22Rv1 (cell line): Measurements from ENCODE around the gene TIMELESS.

ENCODE experiments used
- CTCF ChIP-seq: fragments of 450-650 bp; IDR thresholded peaks from 2 replicates; pipeline ENCODE4 v1.5.1; 2017; ENCODE audit warnings: mild to moderate bottlenecking
- ZFX ChIP-seq: fragments of 450-650 bp; IDR thresholded peaks from 2 replicates; pipeline ENCODE4 v1.6.1; 2017; ENCODE audit warnings: antibody characterized with exemption, borderline replicate concordance

- TF ChIP-seq CTCF (no peak), ZFX (no peak)
Measured at GRCh38 chr12:56462565-56462964, 13.3 kb upstream of the TIMELESS start.
